ENCODE results near the gene LIPK.

LIPK gene

DNA sequence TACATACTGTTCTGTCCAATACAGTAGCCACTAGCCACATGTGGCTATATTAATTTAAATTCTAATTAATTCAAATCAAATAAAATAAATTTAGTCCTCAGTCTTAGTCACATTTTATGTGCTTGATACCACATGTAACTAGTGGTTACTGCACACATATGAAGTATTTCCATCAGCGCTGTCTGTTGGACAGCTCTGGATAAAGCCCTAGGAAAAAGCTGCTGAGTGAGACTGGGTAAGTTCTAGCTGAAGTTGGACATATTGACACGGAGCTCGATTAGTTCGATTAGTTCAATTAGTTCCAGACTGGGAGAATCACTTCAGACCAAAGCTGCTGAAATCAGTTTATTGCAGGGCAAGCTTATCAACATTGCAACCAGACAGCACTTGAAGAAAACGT, 81.4 kb downstream of the LIPK start:
- no peak for DNase-seq

DNA sequence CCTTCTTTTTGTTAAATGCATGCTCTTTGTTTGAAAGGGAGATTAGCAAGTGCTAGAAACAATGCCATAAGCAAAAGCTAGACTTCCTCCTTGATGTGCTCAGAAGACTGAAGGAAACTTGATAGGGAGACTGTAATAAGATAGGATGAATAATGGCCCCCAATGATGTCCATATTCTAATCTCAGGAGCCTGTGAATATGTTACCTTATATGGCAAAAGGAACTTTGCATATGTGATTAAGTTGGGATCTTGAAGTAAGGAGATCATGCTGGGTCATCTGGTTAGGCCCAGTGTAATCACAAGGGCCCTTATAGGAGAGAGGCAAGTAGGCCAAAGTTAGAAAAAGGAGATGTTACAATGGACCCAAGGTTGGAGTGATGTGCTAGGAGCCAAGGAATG, 82.9 kb downstream of the LIPK start:
- DNase-seq: no peak

DNA sequence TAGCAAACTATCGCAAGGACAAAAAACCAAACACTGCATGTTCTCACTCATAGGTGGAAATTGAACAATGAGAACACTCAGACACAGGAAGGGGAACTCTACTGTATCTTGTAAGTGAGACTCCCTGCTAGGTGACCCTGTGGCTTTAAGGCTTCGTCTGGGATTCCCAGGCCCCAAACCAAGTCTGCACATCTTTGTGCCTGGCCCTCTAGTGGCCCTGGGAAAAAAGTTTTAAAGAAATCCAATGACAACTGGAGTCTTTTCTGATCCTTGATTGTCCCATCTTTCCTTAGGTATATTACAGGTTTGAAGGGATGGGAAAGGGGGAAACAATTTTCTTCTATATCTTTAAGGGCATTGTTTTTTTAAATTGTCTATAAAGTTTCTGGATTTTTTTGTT, 85.9 kb downstream of the LIPK start:
- no peak for DNase-seq

DNA sequence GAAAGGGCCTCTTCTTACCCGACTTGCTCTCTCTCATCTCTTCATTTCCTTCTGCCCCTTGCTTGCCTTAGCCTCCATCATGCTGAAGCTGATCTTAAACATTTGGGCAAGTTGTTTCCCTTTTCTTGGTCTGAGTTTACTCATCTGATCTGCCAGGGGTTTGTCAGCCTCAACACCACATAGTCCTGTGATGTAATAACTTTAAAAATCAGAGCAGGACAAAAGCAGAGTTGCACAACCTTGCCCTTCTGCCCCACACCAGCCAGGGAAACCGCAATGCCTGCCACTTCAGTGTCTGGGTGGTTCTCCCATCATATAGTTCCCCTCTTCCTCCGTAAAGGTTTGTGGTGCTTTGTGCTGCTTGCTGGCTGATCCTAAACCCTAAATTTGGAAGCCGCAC, 86.6 kb downstream of the LIPK start:
- DNase-seq: no peak

DNA sequence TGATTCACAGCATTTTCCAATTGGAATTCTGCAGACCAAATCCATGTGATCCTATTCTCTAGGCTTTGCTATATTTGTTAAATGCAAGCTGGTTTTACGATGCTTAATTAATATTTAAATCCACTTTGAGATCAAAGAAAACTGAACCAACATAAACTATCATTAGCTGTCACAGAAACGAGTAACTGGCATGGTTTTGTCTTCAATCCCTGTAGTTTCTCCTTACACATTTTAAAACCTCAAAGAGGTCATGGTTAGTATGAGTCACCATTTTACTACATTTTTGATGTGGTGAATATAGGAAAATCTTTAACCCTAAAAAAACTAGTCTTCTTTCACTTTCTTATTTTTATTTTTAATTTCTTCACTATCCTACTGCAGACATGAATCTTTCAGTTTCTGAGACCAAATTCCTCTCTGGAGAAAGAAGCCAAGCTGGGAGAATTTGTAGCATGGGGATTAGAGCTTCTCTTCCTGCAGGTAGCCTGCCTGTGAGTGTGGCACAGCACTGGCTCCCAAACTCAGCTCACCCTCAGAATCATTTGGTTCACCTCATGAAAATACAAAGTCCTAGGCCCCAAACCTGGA, 87.8 kb downstream of the LIPK start:
- DNase-seq: no peak

DNA sequence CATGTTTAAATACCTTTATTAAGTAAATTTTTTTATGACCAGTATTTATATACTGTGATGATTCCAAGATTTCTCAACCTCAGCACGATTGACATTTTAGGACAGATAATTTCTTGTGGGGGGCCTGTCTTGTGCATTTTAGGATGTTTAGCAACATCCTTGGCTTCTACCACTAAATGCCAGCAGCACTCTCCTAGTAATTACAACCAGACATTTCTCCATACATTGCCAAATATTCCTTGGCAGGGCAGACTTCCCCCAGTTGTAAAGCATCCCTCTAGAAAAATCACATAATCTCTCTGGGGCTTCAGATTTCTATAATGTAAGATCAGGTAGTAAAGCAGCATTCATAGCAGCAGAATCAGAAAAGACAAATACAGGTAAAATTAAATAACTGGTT, 88.7 kb downstream of the LIPK start:
- no peak for DNase-seq

DNA sequence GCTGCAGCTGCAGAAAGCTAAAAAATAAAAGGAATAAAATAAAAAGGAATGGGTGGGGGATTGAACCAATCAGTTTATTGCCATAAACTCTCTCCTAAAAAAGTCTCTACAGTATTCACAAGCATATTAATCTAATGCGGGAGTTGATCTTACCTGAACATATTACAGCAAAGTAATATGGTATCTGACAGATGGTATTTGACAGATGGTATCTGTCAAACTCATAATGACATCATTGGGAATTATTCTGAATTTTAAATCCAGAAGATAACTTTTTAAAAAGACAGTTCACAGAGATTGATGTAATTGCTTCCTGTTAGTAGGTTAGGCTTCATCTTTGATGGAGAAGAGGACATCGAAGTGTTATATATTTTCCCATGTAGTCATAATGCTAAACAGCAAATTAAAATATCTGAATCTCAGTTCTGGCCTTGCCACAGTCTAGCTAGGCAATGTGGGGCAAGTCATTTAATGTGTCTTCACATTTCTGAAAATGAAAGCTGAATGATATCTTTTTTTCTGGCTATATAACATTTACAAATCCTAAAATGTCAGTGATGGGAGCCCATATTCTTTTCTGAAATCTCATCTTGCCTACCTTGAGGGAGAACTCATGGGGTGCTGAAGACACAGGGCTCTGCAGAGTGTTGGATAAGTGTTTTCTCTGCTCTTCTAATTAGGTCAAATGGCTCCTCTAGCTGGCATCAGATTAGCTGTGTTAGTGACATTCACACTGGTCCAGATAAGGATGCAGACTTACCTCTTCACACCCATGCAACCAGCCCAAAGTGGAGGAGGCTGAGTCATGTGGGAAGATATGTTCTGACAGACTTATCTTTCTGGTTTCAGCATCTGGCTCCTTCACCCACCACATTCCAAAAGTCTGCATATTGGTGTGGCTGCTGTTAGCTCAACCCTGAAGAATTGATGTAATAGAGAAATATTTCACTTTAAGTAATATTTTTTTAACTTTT, 94.4 kb downstream of the LIPK start:
- DNase-seq: peak; percentile 25 to 39
